SK-N-SH (cell line): ENCODE results near the gene ARCN1. TPM values are rescaled to one million over a fixed set of nuclear protein-coding genes. Genes with fewer than 3 reads are reported as not detected.

ENCODE experiments used
- CTCF ChIA-PET: fragments of 300-600, 350-600 bp; formaldehyde crosslinking; extraction: SDS; loops from one replicate; lab custom pipeline; 2021; lab: Yijun Ruan, JAX
- POLR2A ChIA-PET: fragments of 350-600 bp; sonication (Branson Sonifier 250); formaldehyde crosslinking; extraction: SDS; loops from one replicate; lab custom pipeline; 2020; ENCODE audit warnings: antibody characterized with exemption, inconsistent platforms; lab: Yijun Ruan, JAX
- DNase-seq: peaks from one replicate; pipeline ENCODE4 v3.0.0; 2012
- H2AFZ ChIP-seq: fragments of 200-600 bp; sonication (generic); 2 replicates; pipeline ENCODE4 v1.8.1; 2016; ENCODE audit warnings: antibody characterized with exemption, mild to moderate bottlenecking, low read depth
- H3F3A ChIP-seq: fragments of 200-600 bp; sonication (generic); replicated peaks from 2 replicates; pipeline ENCODE3; 2016; ENCODE audit warnings: antibody characterized with exemption, mild to moderate bottlenecking; ENCODE audit not compliant: insufficient read depth
- H3K27ac ChIP-seq, 2 experiments: fragments of 200-500 bp in 1 of 2; fragments of 200-600 bp in 1 of 2; sonication (Bioruptor generic) in 1 of 2; sonication (generic), shearing (Covaris generic) in 1 of 2; 2 replicates each; pipeline versions ENCODE4 v1.5.1 to v1.6.1; 2014 to 2016; ENCODE audit warnings: low read depth in 2 of 2, inconsistent platforms in 1 of 2, low read length in 1 of 2, mild to moderate bottlenecking in 1 of 2, mixed read lengths in 1 of 2
- H3K27me3 ChIP-seq: fragments of 200-600 bp; sonication (generic), shearing (Covaris generic); 2 replicates; pipeline ENCODE4 v1.6.1; 2016; ENCODE audit warnings: mixed run types; ENCODE audit not compliant: insufficient read depth
- H3K36me3 ChIP-seq, 2 experiments: fragments of 200-500 bp in 1 of 2; fragments of 200-600 bp in 1 of 2; sonication (Bioruptor generic) in 1 of 2; sonication (generic) in 1 of 2; replicated peaks in 1 of 2; 2 replicates each; pipeline versions ENCODE3 to v1.5.1; 2014 to 2016; ENCODE audit warnings: low read length in 1 of 2, mild to moderate bottlenecking in 1 of 2; ENCODE audit not compliant: insufficient read depth in 2 of 2, control insufficient read depth in 1 of 2
- H3K4me1 ChIP-seq, 2 experiments: fragments of 200-500 bp in 1 of 2; fragments of 200-600 bp in 1 of 2; sonication (Bioruptor generic) in 1 of 2; sonication (generic), shearing (Covaris generic) in 1 of 2; 2 replicates each; pipeline versions ENCODE4 v1.5.1 to v1.6.1; 2014 to 2016; ENCODE audit warnings: low read depth in 1 of 2, low read length in 1 of 2, mixed run types in 1 of 2; ENCODE audit not compliant: insufficient read depth in 2 of 2, control insufficient read depth in 1 of 2
- H3K4me2 ChIP-seq: fragments of 200-600 bp; sonication (generic), shearing (Covaris generic); 2 replicates; pipeline ENCODE4 v1.6.1; 2017; ENCODE audit warnings: mixed run types
- H3K4me3 ChIP-seq, 2 experiments: fragments of 200-500 bp in 1 of 2; fragments of 200-600 bp in 1 of 2; sonication (Bioruptor generic) in 1 of 2; sonication (generic), shearing (Covaris generic) in 1 of 2; 2 replicates each; pipeline versions ENCODE4 v1.5.1 to v1.8.1; 2014 to 2016; ENCODE audit warnings: low read depth in 2 of 2, inconsistent platforms in 1 of 2, low read length in 1 of 2, mild to moderate bottlenecking in 1 of 2, mixed read lengths in 1 of 2, moderate library complexity in 1 of 2
- H3K79me2 ChIP-seq: fragments of 200-600 bp; sonication (generic); 2 replicates; pipeline ENCODE4 v1.8.1; 2017; ENCODE audit warnings: mild to moderate bottlenecking; ENCODE audit not compliant: insufficient read depth
- H3K9ac ChIP-seq: fragments of 200-600 bp; sonication (generic); 2 replicates; pipeline ENCODE4 v1.6.1; 2017; ENCODE audit warnings: mixed run types
- H3K9me2 ChIP-seq: fragments of 200-600 bp; sonication (generic); 2 replicates; pipeline ENCODE4 v1.6.1; 2017; ENCODE audit warnings: mixed run types
- H3K9me3 ChIP-seq: fragments of 200-600 bp; sonication (generic); 2 replicates; pipeline ENCODE4 v1.6.1; 2017; ENCODE audit warnings: mixed run types, mild to moderate bottlenecking, moderate library complexity
- H4K20me1 ChIP-seq: fragments of 200-600 bp; sonication (generic); 2 replicates; pipeline ENCODE4 v1.6.1; 2017; ENCODE audit warnings: mild to moderate bottlenecking, mixed run types; ENCODE audit not compliant: insufficient read depth
- FOSL2 ChIP-seq: IDR thresholded peaks from 2 replicates; pipeline ENCODE4 v1.4.0; 2012; ENCODE audit warnings: low read depth, mild to moderate bottlenecking, moderate library complexity, borderline replicate concordance
- FOXM1 ChIP-seq: IDR thresholded peaks from 2 replicates; pipeline ENCODE4 v1.4.0; 2012; ENCODE audit warnings: low read depth, mild to moderate bottlenecking
- GABPA ChIP-seq: IDR thresholded peaks from 2 replicates; pipeline ENCODE4 v1.4.0; 2012; ENCODE audit warnings: low read depth, mild to moderate bottlenecking
- GATA2 ChIP-seq: sonication (generic); formaldehyde crosslinking; IDR thresholded peaks from 2 replicates; pipeline ENCODE4 v1.5.0; 2020; ENCODE audit warnings: mild to moderate bottlenecking, missing genetic modification reagents
- JUND ChIP-seq: IDR thresholded peaks from 2 replicates; pipeline ENCODE4 v1.4.0; 2012
- MEF2A ChIP-seq: IDR thresholded peaks from 2 replicates; pipeline ENCODE4 v1.4.0; 2012; ENCODE audit warnings: low read depth, borderline replicate concordance
- NFIC ChIP-seq: IDR thresholded peaks from 2 replicates; pipeline ENCODE4 v1.4.0; 2012; ENCODE audit warnings: borderline replicate concordance
- POLR2AphosphoS5 ChIP-seq: IDR thresholded peaks from 2 replicates; pipeline ENCODE4 v1.6.1; 2012; ENCODE audit warnings: low read depth, low read length
- RCOR1 ChIP-seq: fragments of 150-350 bp; IDR thresholded peaks from 2 replicates; pipeline ENCODE4 v1.6.1; 2017; ENCODE audit warnings: antibody characterized with exemption, low read length
- RFX5 ChIP-seq: IDR thresholded peaks from 2 replicates; pipeline ENCODE4 v1.6.1; 2012; ENCODE audit warnings: mild to moderate bottlenecking, improper control_type of control experiment, low read length
- RXRA ChIP-seq: IDR thresholded peaks from 2 replicates; pipeline ENCODE4 v1.4.0; 2012; ENCODE audit warnings: low read depth, mild to moderate bottlenecking, borderline replicate concordance
- TAF1 ChIP-seq: IDR thresholded peaks from 2 replicates; pipeline ENCODE4 v1.6.1; 2012; ENCODE audit warnings: low read depth, mild to moderate bottlenecking, low read length, moderate library complexity, borderline replicate concordance
- YY1 ChIP-seq: IDR thresholded peaks from 2 replicates; pipeline ENCODE4 v1.4.0; 2012; ENCODE audit warnings: low read depth, mild to moderate bottlenecking
- WGBS: methylation state at CpG from one replicate; pipeline ENCODE4 v1.1.6; 2017; ENCODE audit warnings: low lambda C conversion rate; 5-methylcytosine and 5-hydroxymethylcytosine counted together
- polyA plus RNA-seq, 3 experiments: library from polyadenylated mRNA; depleted of rRNA; stranded (reverse); fragments of >200 nt; gene quantifications; 2 replicates each; pipeline ENCODE4 v1.2.3, GENCODE V29; 2012
- TF ChIP-seq, protein P1 (sequence below): IDR thresholded peaks from 2 replicates; pipeline ENCODE4 v1.4.0; 2012; ENCODE audit warnings: low read depth, borderline replicate concordance
- TF ChIP-seq, protein P2 (sequence below): fragments of 150-350 bp; IDR thresholded peaks from 2 replicates; pipeline ENCODE4 v1.6.1; 2017; ENCODE audit warnings: antibody characterized with exemption, low read length, low read depth, borderline replicate concordance
- TF ChIP-seq, protein P3 (sequence below): IDR thresholded peaks from 2 replicates; pipeline ENCODE4 v1.4.0; 2012; ENCODE audit warnings: low read depth
- TF ChIP-seq, protein P4 (sequence below): IDR thresholded peaks from 2 replicates; pipeline ENCODE4; 2012

Gene ARCN1
- polyA plus RNA-seq, 1 of the 3 experiments (the other 2 are of a cell fraction) = 128 TPM

DNA sequence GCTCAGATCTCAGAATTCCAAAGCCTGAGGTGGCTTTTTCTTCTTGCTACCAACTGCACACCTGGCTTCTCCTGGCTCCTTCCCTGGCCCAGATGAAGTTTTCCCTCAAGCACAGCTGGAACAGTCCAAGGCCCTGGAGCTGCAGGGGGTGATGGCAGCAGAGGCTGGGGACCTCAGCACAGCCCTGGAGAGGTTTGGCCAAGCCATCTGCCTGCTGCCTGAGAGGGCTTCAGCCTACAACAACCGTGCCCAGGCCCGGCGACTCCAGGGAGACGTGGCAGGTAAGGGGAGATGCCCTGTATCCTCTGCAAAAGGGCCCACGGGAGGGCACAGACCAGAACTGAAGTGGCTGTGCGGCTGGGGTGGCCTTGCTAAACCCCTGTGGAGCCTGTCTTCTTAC lies 43.7 kb upstream of the ARCN1 start:
- H3K9me3 ChIP-seq = no peaks in the 10 kb centered on the region
- no peak overlapping the region for H3K4me2 ChIP-seq
- DNase-seq = no peak
- ChIA-PET CTCF (interaction anchor here (0.8 to 1.5 kb wide), 2 partner anchors 20 to 357 kb away, joined by 3 to 4 read pairs; no protein-coding TSS in a partner anchor), POLR2A (no interaction called here)
- no peak for TF ChIP-seq FOXM1
- no peak for TF ChIP-seq RCOR1
- no peak for TF ChIP-seq JUND
- TF ChIP-seq, protein P1, sequence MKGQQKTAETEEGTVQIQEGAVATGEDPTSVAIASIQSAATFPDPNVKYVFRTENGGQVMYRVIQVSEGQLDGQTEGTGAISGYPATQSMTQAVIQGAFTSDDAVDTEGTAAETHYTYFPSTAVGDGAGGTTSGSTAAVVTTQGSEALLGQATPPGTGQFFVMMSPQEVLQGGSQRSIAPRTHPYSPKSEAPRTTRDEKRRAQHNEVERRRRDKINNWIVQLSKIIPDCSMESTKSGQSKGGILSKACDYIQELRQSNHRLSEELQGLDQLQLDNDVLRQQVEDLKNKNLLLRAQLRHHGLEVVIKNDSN = no peak
- TF ChIP-seq RXRA = no peak
- TF ChIP-seq MEF2A = no peak
- TF ChIP-seq GATA2 (CRISPR knock-in tag) = no peak
- no peak for TF ChIP-seq YY1
- no peak for TF ChIP-seq TAF1
- TF ChIP-seq, protein P2, sequence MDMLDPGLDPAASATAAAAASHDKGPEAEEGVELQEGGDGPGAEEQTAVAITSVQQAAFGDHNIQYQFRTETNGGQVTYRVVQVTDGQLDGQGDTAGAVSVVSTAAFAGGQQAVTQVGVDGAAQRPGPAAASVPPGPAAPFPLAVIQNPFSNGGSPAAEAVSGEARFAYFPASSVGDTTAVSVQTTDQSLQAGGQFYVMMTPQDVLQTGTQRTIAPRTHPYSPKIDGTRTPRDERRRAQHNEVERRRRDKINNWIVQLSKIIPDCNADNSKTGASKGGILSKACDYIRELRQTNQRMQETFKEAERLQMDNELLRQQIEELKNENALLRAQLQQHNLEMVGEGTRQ = no peak
- TF ChIP-seq, protein P3, sequence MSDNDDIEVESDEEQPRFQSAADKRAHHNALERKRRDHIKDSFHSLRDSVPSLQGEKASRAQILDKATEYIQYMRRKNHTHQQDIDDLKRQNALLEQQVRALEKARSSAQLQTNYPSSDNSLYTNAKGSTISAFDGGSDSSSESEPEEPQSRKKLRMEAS = no peak
- TF ChIP-seq NFIC = no peak
- no peak for TF ChIP-seq RFX5
- TF ChIP-seq, protein P4, sequence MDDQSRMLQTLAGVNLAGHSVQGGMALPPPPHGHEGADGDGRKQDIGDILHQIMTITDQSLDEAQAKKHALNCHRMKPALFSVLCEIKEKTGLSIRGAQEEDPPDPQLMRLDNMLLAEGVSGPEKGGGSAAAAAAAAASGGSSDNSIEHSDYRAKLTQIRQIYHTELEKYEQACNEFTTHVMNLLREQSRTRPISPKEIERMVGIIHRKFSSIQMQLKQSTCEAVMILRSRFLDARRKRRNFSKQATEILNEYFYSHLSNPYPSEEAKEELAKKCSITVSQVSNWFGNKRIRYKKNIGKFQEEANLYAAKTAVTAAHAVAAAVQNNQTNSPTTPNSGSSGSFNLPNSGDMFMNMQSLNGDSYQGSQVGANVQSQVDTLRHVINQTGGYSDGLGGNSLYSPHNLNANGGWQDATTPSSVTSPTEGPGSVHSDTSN = no peak
- TF ChIP-seq FOSL2 = no peak
- no peak for TF ChIP-seq POLR2AphosphoS5
- TF ChIP-seq GABPA = no peak
- TF ChIP-seq, all 33 proteins: peak for 0
- Histone ChIP-seq H3K27ac (no peak overlapping the region), H3K27me3 (no peaks in the 10 kb centered on the region), H4K20me1 (no peaks in the 10 kb centered on the region), H3K9ac (no peak overlapping the region), H2AFZ (no peak overlapping the region), H3K79me2 (no peaks in the 10 kb centered on the region; the same call in 1 of the 2 replicates), H3K36me3 (peaks cover 20 to 43% of the 10 kb centered on the region in 2 experiments), H3F3A (peaks cover 17% of the 10 kb centered on the region), H3K4me1 (peaks cover 4 to 18% of the 10 kb centered on the region in 2 experiments; a peak in 3 of 4 replicates), H3K4me3 (no peak overlapping the region), H3K9me2 (no peaks in the 10 kb centered on the region)
- 81% methylated on average over 6 of the region's 6 CpGs for WGBS
